Measurements from ENCODE around the gene AARS2.

Gene AARS2

DNA sequence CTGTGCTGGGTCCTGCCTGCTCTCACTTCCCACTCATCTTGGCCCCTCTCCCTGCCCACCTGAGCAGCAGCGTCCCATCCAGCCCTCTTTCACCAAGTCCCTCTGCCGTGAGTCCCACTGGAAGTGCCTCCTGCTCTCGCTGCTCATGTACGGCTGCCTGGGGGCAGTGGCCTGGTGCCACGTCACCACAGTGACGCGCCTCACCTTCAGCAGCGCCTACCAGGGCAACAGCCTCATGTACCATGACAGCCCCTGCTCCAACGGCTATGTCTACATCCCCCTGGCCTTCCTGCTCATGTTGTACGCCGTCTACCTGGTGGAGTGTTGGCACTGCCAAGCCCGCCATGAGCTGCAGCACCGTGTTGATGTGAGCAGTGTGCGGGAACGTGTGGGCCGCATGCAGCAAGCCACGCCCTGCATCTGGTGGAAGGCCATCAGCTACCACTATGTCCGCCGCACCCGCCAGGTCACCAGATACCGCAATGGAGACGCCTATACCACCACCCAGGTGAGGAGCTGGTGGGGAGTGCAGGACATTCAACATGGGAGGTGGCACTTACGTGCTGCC lies 40.1 kb downstream of the AARS2 start:
- DNase-seq = no peak

DNA sequence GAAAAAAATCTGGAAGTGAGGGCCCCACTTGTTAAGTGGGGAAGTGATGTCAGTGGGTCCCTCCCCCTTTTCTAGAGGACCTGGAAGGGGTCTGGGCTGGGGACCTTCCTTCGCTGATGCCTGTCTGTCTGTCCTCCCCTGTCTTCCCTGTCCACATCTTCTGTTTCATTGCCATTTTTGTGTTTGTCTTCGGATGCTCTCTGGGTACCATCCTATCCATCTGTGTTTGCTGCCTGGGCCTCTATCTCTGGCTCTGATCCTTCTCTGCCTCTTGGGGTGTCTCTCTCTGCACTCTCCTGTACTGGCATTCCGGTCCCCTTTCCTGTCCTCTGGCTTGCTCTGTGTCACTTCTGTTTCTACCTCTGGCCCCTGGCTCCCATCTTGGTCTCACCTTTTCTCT lies 40.6 kb downstream of the AARS2 start:
- no peak for DNase-seq

DNA sequence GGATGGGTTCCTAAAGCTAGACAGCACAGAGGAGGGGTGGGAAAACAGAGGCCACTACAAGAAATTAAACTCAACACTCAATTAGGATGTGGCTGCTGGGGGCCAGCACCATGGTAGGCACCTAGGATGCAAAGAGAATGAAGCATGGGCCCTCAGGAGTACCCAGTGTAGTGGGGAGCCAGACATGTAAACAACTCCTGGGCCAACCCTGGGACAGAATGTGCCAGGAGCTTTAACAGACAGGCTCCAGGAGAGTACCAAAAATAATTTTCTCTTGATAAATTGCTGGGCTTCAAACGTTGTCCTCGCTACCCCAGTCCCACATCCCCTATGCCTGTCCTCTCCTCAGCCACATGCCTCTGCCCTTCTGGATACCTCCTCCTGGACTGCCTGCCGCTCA lies 41.2 kb downstream of the AARS2 start:
- no peak for DNase-seq

DNA sequence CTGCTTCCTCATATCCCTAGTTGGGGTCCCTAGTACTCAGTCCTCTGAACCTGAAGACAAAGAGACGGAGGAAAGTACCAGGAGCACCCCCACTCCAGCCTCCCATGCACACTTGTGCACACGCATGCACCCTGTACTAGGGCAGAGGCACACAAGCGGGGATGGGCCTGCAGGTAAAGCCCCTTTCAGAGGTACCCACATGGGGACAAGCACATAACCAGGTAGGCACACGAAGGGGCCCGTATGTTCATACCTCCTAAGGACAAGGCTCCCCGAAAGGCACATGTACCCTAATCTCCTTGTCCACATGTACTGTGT lies 41.8 kb downstream of the AARS2 start:
- no peak for DNase-seq

DNA sequence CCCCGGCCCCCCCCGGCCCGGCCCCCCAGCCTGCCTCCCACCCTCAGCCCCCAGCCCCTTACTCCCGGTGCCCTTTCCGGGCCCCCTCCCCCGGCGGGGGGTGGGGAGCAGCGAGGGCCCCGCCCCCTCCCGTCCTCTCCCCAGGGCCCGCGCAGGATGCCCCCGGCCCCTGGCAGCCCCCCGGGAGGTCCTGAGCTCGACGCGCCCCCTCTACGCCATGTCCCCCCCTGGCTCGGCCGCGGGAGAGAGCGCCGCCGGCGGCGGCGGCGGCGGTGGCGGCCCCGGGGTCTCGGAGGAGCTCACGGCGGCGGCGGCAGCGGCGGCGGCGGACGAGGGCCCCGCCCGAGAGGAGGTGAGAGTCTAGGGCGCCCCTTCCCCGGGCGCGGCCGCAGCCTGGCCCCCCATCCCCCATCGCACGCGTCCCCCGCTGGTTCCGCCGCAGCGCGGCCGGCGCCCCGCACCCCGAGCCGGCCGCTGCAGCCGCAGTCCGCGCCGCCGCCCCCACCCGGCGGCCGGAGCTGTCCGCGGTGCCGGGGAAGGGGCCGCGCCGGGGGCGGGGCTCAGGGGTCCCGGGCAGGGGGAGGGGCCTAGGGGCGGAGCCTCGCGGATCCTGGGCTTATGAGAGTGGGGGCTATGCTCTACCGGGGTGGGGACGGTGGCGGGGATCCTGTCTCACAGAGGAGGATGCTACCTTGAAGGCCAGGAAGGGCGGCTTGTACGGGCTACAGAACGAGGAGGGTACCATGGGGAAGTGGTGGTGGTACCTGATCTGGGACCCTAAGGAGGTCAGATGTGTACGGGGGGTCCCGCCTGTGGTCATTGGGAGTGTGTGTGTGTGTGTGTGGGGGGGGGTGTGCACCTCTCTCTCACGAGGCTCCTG lies 42.4 kb downstream of the AARS2 start:
- DNase-seq = no peak

DNA sequence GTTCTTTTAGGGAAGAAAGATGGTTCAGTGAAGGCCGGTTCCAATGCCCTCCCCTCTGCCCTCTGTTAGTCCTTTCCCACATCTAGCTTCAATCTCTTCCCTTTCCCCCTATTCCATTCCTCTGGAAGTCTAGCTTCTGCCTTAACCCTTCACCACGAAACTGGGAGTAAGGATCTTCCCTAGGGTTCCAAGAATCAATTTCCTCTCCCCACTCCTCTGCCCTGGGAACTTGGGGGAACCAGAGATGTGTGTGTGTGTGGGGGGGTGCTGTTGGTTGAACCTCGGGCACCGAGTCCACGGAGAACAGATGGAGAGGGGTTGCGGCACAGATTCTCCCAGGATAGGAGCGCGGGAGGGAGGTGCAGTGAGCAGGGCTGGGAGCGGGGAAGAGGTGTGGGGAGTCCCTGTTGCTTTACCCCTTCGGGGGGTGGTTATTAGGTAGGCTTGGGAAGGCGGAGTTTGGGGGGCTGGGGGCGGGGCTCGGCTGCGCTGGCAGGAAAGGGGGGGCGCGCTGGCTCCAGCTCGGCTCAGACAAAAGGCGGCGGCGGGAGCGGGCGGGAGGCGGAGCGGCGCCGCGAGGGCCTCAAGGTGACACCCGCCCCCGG lies 43.1 kb downstream of the AARS2 start, which contains the start of gene TMEM151B:
Gene TMEM151B (plus strand): TSS at position 530 of the 605 bp plus-strand sequence. CDS start 293 bp downstream, outside the sequence.
- no peak for DNase-seq

DNA sequence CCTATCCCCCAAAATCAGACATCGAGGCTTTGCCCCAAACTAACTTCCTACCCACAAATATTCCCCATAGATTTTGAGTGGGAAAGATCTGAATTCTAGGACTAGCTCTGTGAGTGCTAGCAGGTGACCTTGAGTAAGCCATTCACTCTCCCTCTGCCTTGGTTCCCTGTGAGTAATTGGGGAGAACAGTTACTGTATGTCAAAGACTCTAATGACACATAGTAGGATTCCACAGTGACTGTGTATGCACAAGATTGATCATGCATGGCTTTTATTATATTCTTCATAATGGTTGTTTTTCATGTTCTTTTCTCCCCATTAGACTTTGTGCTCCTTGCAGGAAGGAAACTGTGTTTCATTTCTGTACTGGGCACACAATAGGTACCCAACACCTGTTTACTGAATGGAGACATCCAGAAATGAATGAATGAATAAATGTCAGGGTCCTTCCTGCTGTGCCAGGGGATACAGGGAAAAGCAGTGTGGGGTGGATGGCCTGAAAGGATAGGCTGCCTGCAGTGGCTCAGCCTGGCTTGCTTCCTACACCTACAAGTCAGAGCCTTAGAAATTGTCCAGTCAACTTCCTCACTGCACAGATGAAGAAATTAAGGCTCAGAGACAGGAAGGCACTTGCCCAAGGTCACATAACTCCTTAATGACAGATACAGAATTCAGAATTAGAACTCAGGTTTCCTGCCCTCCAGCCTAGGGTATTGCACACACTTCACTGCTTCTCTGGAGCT lies 43.8 kb downstream of the AARS2 start:
- DNase-seq = no peak

DNA sequence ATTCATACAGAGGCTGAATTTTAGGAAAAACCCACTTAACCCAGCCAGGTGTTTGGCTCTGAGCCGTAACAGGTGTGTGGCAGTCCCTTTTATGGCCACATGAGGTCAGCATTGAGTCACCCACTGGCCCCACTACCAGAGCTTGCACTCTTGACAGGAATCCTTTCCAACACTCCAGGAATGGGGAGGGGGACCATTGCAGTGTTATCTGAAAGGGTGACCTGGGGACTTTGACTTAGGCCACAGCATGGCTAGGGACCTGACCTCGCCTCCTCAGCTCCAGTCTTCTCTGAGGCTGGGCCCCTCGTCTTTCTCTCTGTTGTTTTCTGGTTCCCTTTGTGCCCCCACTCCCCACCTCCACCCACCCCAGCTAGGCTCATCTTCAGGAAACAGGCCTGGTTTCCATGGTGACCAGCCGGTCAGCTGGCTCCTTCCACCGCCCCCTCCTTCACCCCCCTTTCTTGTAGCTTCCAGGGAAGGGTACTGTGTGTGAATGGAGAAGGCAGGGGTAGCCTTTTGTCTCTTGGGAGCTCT lies 45.0 kb downstream of the AARS2 start:
- peak; percentile 77 for DNase-seq

DNA sequence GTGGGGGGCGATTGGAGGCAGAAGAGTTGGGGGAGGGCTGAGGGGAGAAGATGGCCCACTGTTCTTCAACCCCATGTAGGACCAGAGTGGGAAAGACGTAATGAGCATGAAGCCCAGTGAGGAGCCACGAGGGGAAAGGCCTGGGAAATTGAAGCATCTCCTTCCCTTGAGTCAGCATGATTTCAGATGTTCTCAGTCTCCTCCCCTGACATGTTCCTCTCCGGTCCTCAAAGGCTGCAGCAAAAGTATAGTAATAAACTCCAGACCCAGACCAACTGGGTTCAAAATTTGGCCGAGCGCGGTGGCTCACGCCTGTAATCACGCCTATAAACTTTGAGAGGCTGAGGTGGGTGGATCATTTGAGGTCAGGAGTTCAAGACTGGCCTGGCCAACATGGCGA lies 45.9 kb downstream of the AARS2 start:
- DNase-seq = no peak

DNA sequence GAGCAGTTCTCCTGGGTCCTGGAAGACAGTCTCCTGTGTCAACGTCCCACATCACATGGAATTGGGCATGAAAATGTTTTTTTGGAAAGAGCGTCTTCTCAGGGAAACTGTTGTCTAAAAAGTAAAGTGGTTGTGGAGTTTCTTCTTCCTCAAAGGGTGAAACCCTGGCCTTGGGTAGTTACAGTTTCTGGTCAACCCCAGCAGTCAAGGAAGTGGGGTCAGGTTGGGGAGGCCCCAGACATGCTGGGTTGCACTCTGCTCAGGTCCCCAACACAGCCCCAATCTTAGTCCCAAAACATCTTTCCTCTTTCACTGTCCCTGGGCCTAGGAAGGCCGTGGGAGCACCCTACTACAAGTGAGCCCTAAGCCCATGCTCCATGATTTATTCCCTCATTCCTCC lies 46.8 kb downstream of the AARS2 start:
- DNase-seq = no peak

DNA sequence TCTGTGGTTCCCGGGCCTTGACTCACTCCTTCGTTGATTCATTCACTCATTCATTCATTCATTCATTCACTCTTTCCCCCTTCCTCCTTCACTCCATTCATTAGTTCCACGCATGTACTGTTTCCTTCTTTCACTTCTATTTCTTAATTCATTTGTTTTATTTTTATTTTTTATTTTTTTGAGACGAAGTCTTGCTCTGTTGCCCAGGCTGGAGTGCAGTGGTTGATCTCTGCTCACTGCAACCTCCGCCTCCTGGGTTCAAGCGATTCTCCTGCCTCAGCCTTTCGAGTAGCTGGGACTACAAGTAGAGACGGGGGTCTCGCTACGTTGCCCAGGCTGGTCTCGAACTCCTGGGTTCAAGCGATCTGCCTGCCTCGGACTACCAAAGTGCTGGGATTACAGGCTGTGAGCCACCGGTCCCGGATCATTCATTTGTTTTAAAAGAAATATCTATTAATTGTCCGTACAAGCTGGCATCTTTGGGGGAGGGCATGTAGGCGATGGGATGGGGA lies 47.4 kb downstream of the AARS2 start:
- no peak for DNase-seq

DNA sequence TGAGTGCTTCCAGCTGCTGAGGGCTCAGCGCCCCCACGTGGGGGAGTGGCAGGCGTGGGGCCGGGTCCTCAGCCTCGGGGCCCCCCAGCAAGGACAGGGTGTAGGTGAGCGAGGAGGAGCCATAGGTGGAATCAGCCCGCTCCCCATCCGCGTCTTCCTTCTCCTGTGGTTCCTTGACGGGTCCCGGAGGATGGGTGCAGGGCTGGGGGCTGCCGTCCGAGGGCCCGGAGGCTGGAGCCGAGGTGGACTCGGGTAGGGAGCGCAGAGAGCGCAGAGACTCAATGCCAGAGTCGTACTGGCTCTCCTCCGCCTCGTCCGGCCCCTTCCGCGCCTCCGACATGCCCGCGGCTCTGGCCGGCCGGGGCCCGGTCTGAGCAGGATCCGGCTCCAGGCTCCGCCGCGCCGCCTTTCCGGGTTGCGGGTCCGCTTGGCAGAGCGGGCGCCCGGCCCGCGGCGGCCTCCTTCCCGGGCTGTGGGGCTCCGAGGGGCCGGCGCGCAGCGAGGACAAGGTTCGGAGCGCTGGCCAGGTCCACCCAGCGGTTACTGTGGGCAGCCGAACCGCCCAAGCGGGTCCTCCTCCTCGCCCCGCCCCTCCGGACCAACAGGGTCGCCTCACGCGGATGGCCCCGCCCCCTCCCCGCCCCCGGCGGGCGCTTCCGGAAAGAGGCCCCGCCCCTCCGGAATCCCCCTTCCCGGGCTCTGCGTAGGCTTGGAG lies 48.0 kb downstream of the AARS2 start, which contains the start of gene NFKBIE:
Gene NFKBIE (minus strand): TSS at position 545 of the 715 bp plus-strand sequence. CDS start 205 bp downstream, at position 340.
- peak; percentile 97 for DNase-seq

DNA sequence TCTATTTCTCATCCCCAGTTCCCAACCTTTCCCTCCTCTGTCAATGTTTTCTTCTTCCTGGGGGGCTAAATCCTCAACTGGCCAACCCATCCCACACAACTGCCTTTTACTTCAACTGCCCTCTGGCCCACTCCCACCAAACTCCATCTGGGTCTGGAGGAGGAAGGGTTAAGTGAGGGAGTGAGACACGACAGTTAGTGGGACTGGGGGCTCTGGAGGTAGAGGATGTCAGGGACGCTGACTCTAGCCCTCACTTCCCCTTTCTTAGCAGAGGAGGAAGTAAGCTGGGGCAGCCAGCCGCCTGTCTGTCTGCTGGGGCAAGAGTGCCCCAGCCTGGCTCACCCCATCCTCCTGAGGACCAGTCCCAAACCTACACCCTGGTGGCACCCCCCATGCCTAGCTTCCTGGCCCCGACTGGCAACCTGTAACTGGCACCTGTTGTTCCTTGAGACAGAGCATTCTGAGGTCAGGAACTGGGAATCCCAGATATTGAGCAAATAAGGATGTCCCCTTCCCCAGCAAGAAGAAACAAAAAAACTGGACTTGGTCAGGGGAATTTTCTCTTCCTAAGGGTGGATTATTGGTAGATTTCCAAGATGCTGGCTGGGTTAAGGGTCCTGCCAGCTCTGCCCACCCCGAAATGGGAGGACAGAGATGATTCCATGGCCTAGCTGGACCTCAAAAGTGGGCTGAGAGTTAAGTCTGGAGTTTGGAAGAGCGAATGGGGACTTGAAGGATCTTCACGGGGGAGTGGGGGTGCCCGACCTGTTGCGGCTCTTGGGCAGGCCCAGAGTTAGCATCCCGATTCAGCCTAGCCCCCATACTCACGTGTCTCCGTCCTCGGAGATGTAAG lies 48.8 kb downstream of the AARS2 start:
- DNase-seq = peak; percentile 62

DNA sequence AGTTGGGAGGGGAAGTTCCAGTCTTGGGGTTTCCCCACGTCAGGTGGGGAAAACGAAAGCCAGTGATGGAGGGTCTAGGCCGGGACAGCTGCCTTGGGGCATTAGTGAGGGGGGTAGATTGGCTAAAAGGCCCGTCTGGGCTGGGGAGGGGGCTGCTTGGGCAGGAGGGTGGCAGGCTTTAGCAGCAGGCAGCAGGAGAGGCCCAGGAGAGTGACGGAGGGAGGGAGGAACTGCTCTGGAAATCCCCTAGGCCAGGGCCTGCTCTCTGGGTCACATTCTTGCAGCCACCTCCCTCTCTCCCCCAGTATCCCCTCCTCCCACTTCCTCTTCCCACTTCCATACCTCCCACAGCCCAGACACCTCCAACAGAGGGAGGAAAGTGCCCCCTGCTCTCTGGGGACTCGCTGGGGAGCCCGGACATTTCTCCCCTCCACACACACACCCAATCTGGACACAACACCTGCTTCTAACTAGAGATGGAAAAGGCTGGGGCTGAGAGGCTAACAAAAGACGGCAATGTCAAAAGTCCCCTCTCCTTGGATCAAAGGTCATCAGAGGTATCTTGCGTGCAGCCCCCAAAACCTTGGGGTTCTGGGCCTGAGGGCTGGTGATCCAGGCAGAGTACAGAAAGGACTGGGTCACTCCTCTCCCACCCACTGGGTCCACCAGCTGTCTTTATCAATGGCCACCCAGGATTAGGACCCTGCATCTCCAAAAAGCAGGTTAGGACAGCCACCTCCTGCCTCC lies 49.6 kb downstream of the AARS2 start:
- peak; percentile 76 for DNase-seq

DNA sequence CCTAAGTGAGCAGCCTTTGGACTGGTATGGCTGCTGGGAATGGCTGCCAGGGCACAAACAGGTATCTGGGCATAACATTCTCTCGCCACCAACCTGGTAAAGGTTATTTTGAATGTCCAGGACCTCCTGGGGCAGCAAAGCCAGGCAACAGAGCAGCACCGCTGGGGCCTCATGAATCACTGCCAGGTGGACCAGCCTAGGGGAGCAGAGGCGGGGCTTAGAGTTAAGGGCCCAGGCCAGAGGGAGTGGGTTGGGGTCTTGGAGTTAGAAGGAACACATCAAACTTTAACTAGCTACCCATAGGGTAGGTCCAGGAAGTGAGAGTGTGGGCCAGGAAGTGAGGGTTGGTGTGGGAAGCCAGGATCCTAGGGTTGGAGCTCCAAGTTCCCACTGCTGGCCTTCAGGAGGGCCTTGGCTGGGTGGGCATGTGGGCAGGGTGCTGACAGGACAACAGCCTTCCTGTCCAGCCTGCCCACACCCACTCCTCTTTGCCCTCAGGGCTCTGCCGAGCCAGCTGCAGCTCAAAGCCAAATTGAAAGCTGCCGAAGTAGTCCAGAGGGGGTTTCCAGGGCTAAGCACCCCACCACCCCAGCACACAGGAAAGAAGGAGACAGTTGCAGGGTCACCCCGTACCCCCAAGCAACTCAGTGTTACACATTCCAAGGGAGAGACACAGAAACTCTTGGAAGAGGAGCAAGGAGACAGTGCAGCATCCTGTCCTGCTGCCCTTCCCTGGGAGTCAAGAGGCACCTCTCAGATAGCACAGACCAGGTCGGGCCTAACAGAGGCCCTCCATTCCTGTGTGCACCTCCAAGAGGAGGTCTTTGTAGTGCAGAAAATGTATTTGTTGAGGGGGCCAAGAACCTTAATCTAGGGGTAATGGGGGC lies 50.4 kb downstream of the AARS2 start:
- DNase-seq = no peak

DNA sequence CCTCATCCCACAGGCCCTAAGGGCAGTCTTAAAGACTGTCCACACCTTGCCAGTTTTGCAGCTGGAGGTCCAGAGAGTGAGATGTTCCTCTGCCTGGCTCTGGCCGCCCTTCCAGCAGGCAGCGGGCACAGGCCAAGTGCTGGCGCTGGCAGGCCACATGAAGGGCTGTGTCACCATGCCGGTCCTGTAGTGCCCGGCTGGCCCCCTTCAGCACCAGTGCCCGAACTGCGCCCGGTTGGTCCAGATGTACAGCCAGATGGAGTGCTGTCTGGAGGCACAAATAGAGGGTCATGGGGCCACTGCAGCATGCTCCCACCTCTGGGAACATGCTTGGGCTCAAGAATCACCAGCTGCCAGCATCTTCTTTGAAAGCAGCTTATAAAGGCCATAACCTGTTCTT lies 51.6 kb downstream of the AARS2 start:
- no peak for DNase-seq

DNA sequence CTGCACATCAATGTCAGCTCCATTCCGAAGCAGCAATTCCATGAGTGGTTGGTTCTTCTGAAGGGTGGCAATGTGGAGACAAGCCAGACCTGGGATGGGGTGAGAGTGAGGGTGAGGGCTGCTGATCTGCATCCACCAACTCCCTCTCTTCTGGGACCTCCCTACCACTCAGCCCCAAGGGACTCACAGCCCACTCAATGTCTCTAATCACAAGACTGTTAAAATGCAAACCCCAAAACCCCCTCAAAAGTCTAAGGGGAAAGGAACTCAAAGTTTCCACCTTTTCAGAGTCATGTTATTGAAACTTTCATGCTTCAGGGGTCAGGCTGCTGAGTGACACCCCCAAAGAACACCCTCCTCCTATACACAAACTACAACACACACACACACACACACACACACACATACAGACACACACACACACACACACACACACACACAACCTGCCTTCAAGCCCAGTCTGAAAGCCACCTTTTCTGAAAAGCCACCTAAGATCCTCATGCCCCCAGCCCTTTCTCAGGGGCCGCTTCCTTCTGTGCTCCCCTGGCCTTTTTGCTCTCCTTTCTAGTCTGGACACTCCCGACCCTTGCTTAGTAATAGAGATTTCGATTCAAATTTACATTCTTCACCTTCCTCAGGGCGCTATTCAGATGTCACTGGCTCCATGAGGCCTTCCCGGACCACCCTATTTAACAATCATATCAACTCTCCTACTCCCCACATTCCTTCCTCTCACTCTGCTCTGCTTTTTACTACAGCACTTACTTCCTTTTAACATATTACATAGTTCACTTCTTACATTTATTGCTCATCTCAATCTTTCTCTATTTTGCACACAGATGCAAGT lies 52.5 kb downstream of the AARS2 start:
- no peak for DNase-seq

DNA sequence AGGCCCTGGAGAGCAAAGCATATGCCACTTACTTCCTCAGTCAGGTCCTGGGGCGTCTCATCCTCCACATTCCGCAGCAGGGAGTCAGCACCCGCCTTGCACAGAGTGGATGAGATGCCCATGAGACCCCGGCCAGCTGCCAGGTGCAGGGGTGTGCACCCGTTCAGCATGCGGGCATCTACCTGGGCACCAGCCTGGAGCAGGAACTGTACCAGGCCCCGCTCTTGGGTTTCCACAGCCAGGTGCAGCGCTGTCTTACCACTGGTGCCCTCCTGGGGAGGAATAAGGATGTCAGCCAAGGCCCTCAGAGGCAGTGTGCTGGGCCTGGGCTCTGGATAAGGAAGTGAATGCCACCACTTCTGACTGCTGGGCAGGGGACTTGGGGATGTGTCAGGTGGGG lies 53.1 kb downstream of the AARS2 start:
- no peak for DNase-seq

Measured in CD4-positive, alpha-beta T cell treated with Interleukin-12 subunit alpha and Interleukin-12 subunit beta, for 1 hour (primary cell).